NCI-H2107 treated with DMSO at 0.1 percent for 48 hours (cell line): ENCODE results near the gene TBC1D9.
"Not testable (repeated sequence)": the region's sequence is repeated elsewhere in the genome, so short reads cannot be mapped to it uniquely, and the experiment has no call there.

Experiments used
- DNase-seq: peaks from one replicate; lab custom pipeline; 2025; ENCODE audit not compliant: unreplicated experiment; lab: John Stamatoyannopoulos, UW

The TBC1D9 gene

GRCh38 chr4:140754918-140755773, 1.0 kb downstream of the TBC1D9 start:
- no peak for DNase-seq

GRCh38 chr4:140753329-140753728, 2.9 kb downstream of the TBC1D9 start:
- DNase-seq = no peak

GRCh38 chr4:140752291-140753068, 3.7 kb downstream of the TBC1D9 start:
- no peak for DNase-seq

DNA sequence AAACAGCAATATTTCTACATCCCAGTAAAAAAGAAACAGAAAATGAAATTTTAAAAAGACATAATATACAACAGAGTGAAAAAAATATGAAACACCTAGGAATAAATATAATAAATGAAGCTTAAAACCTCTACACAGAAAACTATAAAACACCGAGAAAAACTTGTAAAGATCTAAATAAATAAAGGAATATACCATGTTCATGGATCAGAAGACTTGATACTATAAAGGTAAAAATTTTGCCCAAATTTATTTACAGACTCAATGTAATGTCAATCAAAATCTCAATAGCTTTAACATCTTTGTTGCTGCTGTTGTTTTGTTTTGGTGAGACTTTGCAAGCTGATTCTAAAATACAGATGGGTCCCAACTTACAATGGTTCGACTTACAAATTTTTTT, 5.7 kb downstream of the TBC1D9 start:
- no peak for DNase-seq

DNA sequence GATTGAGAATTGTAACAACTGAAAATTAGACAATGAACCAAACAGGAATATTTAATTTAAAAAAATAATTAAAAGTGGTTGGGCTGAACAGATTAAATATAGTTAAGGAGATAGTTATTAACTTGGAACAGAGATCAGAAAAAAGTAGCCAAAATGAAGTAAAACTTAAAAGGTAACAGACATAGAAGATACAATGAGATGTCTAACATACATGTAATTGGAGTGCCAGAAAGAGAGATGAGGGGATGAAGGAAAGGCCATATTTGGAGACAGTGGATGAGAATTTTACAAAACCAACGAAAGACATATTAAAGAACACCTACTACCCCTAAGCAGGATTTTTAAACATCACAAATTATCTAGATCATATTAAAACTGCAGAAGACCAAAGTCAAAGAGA, 8.0 kb downstream of the TBC1D9 start:
- DNase-seq = no peak

GRCh38 chr4:140746546-140746945, 9.6 kb downstream of the TBC1D9 start:
- not testable (repeated sequence) for DNase-seq

GRCh38 chr4:140744421-140744820, 11.8 kb downstream of the TBC1D9 start:
- DNase-seq = no peak

DNA sequence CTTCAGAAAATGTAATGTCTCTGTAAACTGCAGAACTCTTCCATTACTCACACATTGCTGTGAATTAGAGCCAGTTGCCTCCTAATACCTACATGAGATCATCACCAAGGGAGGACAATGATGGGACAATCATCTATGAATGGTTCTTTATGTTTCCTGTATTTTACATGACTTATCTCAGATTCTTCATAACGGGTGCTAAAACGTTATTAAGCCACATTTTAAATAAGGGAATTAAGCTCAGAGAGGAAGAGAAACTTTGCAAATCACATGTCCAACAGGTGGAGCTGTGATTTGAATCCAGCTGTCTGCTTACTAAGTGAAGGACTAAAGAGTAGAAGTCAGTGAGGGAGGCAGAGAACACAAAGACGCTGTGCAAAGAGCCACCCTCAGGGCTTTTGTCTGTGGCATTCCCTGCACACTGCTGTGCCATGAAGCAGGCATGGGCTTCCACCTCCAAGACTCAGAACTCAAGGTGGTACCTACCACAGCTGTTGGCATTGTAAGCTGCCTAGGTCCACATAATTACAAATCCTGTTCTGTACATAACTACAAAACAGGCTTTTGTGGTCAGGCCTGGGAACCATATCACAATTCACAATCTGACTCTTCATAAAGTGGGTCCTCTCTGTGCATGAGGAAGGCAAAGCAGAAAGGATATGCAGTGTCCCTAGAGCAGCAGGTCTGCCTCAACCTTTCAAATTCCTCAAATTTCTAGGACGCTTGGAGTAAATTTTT, 12.8 kb downstream of the TBC1D9 start:
- DNase-seq = peak; percentile 27

- no peak for DNase-seq
Measured at GRCh38 chr4:140742838-140743193, 13.4 kb downstream of the TBC1D9 start.

- no peak for DNase-seq
Measured at GRCh38 chr4:140740906-140741670, 15.1 kb downstream of the TBC1D9 start.

- DNase-seq = no peak
Measured at GRCh38 chr4:140740422-140740821, 15.8 kb downstream of the TBC1D9 start.

DNA sequence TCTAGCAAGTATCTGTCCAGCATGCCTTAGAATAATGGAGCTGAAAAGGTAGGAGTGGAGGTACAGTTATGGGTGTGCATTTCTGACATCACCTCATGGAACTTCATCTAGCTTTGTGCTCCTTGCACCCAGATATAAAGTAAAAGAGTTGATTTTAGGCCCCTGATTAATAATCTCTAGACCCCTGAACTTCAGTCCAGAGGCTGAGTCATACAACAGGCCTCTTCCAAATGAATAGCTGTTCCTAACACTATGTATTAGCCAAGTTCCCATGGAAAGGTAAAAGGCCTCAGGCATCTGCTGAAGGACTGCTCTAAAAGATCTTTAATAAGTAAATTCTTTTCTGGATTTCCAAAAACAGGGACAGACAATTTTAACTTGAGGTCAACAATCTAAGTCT, 16.2 kb downstream of the TBC1D9 start:
- no peak for DNase-seq

DNA sequence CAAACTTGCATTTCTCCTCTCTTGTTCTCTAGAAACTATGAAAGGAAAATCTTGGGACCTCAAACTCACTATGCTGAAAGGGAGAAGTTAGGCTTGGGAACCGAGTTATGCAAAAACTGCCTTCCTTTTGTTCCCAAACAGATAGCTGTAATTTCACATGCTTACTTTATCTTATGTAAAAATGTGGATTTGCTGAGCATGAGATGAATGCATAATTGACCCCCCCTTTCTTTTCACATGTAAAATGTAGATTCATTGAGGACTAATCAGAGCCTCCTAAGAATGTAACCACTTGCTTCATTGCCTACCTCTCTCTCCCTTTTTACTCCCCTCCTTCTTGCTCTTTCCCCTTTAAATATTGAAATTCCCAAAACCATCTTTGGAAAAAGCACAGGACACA, 18.0 kb downstream of the TBC1D9 start:
- DNase-seq = no peak

DNA sequence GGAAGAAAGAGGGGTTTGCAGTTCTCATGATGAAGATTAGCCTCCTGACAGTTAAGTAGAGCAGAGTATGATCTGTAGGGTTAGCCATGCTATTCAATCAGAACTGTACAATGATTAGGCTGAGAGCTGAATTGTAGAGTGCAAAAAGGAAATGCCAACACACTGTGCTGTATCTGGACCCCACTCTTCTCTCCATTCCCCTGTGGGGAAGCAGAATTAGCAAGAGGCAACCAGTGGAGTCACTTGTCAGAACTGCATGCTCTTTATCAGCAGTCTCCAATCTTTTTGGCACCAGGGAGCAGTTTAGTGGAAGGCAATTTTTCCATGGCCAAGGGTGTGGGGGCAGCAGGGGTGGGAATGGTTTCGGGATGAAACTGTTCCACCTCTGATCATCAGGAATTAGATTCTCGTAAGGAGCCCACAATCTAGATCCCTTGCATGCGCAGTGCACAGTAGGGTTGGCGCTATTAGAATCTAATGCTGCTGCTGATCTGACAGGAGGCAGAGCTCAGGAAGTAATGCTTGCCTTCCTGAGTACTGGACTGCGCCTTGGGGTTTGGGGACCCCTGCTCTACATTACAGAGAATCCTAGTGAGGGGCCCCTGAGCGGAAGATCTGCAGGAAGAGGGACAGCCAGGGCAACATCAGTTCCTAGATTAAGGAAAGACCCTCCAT, 19.4 kb downstream of the TBC1D9 start:
- no peak for DNase-seq

- no peak for DNase-seq
Measured at GRCh38 chr4:140735779-140736391, 20.3 kb downstream of the TBC1D9 start.

DNA sequence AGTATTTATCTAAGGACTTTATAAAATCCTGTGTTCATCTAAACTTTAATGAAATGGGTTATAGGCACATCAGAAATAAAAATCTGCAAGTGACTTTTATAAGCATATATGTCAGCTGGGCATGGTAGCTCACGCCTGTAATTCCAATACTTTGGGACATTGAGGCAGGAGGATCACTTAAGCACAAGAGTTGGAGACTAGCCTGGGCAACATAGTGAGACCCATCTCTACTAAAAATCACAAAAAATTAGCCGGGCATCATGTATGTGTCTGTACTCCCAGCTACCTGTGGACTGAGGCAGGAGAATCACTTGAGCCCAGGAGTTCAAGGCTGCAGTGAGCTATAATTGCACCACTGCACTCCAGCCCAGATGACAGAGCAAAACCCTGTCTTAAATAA, 20.9 kb downstream of the TBC1D9 start:
- DNase-seq = no peak

DNA sequence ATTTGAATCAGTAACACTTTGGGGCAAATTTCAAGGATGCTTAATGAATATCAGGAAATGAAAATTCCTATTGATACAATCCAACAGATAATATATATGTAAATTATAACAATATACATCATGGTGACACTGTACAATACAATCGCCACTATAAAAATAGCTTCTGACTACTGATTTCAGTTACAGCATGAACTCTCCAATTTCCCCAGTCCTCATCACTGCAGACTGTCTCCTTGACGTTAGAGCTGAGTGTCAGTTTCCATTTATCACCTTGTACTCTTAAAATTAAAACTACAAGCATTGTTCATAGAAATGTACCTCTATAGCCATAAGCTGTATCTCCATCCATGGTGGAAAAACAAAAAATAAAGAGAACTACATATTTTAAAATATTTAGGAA, 23.4 kb downstream of the TBC1D9 start:
- DNase-seq = no peak

GRCh38 chr4:140729344-140730049, 26.7 kb downstream of the TBC1D9 start:
- no peak for DNase-seq

DNA sequence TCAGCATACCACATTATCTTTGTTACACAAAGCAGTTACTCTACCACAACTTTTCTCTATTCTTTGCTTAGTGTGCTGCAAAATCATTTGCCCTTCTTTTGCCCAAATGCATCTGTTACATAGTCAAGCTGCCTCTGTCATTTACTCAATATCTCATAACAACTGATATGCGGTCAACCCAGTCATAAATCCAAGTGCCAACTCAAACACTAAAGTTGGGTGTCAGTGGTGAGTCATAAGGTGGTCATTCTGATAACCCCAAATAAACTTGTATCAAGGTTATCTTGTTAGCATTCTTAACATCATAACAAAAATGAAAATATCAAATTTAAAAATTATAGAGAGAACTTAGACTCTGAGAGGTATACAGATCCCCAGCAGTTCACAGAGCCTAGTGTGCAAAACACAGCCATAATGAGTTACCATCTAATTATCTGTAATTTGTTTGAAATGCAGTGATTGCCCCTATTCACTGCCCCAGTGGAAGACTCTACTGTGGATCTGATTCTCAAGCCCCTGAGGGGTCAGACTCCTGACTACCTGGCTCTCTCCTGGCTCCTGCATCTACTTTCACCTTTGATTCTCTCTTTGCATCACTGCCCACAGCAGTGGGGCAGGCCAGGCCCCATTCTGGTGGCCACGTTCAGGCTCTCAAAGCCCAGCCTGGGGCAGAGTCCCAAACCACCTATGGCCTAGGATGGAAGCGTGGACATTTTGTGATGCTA, 29.2 kb downstream of the TBC1D9 start:
- no peak for DNase-seq
